CD4-positive, alpha-beta T cell (primary cell): ENCODE results near the gene NOXA1. TPM values are rescaled to one million over a fixed set of nuclear protein-coding genes. Genes with fewer than 3 reads are reported as not detected.

ENCODE experiments used
- ATAC-seq: fragments of 200-7000 bp; cut with Tn5 transposase; one replicate; pipeline ENCODE4 v1.10.0; 2022; ENCODE audit warnings: mild to moderate bottlenecking; ENCODE audit not compliant: poor library complexity
- CTCF ChIA-PET: fragments of 350-600 bp; sonication (Branson Sonifier 250); formaldehyde crosslinking; loops from one replicate; lab custom pipeline; 2021; ENCODE audit warnings: antibody characterized with exemption, inconsistent platforms; lab: Charles Lee
- POLR2A ChIA-PET: fragments of 350-600 bp; sonication (Branson Sonifier 250); formaldehyde crosslinking; loops from one replicate; lab custom pipeline; 2021; ENCODE audit warnings: antibody characterized with exemption, inconsistent platforms; lab: Charles Lee
- DNase-seq, 14 experiments: peaks; one replicate each; pipeline ENCODE4 v3.0.0-alpha.2; 2013 to 2020; ENCODE audit warnings: mixed read lengths in 2 of 14
- H3K27ac ChIP-seq, 2 donors: one replicate each; pipeline versions ENCODE4 v1.5.1 to v1.7.0; 2013; ENCODE audit warnings: low read length in 2 of 2, low read depth in 1 of 2, mild to moderate bottlenecking in 1 of 2
- H3K27me3 ChIP-seq, 2 experiments: 1 replicate in 1 of 2; 2 replicates in 1 of 2; pipeline versions ENCODE4 v1.6.1 to v1.7.0; 2013; ENCODE audit warnings: low read length in 2 of 2, control low read depth in 1 of 2, mild to moderate bottlenecking in 1 of 2, moderate library complexity in 1 of 2; ENCODE audit not compliant: insufficient read depth in 2 of 2, control insufficient read depth in 1 of 2
- H3K36me3 ChIP-seq: one replicate; pipeline ENCODE4 v1.6.1; 2013; ENCODE audit warnings: low read length, control low read depth; ENCODE audit not compliant: insufficient read depth
- H3K4me1 ChIP-seq: one replicate; pipeline ENCODE4 v1.6.1; 2013; ENCODE audit warnings: low read length, control low read depth; ENCODE audit not compliant: insufficient read depth
- H3K4me3 ChIP-seq: one replicate; pipeline ENCODE4 v1.5.1; 2013; ENCODE audit warnings: mild to moderate bottlenecking, low read length, moderate library complexity
- H3K9me3 ChIP-seq, 2 experiments: 1 replicate in 1 of 2; 2 replicates in 1 of 2; pipeline versions ENCODE4 v1.6.1 to v1.7.0; 2013; ENCODE audit warnings: low read length in 2 of 2, mild to moderate bottlenecking in 2 of 2, control low read depth in 1 of 2, moderate library complexity in 1 of 2; ENCODE audit not compliant: control insufficient read depth in 1 of 2, insufficient read depth in 1 of 2
- H3K27ac Mint-ChIP-seq: one replicate; pipeline ENCODE4 v1.8.0; 2020; ENCODE audit warnings: mixed read lengths
- H3K27me3 Mint-ChIP-seq: one replicate; pipeline ENCODE4 v1.8.0; 2021; ENCODE audit warnings: mixed read lengths
- H3K36me3 Mint-ChIP-seq: one replicate; pipeline ENCODE4 v1.8.0; 2021; ENCODE audit warnings: low read depth, mixed read lengths
- H3K4me1 Mint-ChIP-seq: one replicate; pipeline ENCODE4 v1.8.0; 2021; ENCODE audit warnings: low read depth, mixed read lengths
- H3K4me3 Mint-ChIP-seq: one replicate; pipeline ENCODE4 v1.8.0; 2020; ENCODE audit warnings: mild to moderate bottlenecking, mixed read lengths
- H3K9me3 Mint-ChIP-seq: one replicate; pipeline ENCODE4 v1.8.0; 2020; ENCODE audit warnings: mixed read lengths
- CTCF ChIP-seq: fragments of 200-600 bp; IDR thresholded peaks from one replicate; pipeline ENCODE4 v1.8.0; 2022; ENCODE audit warnings: antibody characterized with exemption, mild to moderate bottlenecking
- intact Hi-C, 2 experiments: fragments of 100-400 bp; cut with DNase I in 1 of 2; cut with micrococcal nuclease in 1 of 2; formaldehyde crosslinking; loops; one replicate each; pipeline versions ENCODE4 v1.15.1 to v1.9.0; 2023 to 2025; cut with DNase I, micrococcal nuclease
- polyA plus RNA-seq, 2 donors: library from polyadenylated mRNA; unstranded; fragments of 120-200 nt; gene quantifications; one replicate each; pipeline ENCODE4 v1.2.1, GENCODE V29; 2013
- total RNA-seq, 174 experiments: library from RNA in 2 of 174; stranded (reverse) in 2 of 174; gene quantifications; one replicate each; pipeline ENCODE4 v1.2.3 and lab custom pipeline; 2021 to 2026

NOXA1 gene
- 1 to 10 TPM; 6.7 to 7.7 TPM for total RNA-seq
- 3.8 TPM for polyA plus RNA-seq (2013, experiment 1 of 2)
- polyA plus RNA-seq (2013, experiment 2 of 2), result 2.8 TPM
- 0.48 to 24.1 (median 4.4) reads per million in 172 experiments for total RNA-seq (lab: John Stamatoyannopoulos, UW)

DNA sequence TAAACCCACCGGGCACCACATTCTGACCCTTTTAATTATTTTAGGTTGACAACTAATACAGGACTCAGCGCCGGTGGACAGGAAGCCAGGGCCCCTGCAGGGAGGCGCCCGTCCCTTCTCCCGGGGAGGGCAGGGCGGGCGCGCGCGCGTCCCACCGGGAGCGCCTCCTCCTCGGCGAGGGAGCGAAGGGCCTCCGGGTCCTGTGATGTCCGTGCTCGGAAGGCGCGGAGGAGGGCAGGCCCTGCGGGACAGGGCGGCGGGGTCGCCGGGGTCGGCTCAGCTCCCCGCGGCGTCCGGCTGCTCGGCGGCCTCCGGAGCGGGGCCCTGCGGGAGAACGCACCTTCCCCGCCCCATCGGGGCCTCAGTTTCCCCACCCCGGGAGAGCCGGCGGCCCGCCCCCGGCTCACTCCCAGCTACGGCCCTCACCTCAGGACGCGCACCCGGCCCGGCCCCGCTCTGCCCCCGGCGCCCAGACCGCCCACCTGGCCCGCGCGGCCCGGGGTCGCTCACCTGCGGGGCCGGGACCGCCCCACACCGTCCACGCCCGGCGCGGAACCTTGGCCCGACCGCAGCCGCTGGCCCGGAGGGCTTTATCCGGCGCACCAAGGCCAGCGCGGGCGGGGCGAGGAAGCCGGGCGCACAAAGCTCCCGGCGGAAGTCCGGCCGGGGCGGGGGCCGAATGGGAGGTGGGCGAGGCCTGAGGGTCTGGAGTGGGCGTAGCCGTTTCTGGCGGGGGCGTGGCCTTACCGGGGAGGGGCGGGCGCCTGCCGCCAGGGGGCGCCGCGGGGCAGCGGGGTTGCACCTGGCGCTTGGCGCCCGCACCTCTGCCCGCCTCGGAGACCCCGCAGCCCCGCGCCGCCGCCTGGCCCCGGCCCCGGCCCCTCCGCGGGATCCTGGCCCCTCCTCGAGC is at the start of gene NOXA1, which contains the start of gene EXD3:
NOXA1 (plus strand) TSS at position 790 of the 910 bp plus-strand sequence. CDS start 137 bp downstream, outside the sequence.
EXD3 (minus strand) TSS at position 559 of the 910 bp plus-strand sequence. CDS start 27,805 bp downstream, outside the sequence.
- no peaks in the 10 kb centered on the region for H3K27me3 ChIP-seq
- no peaks in the 10 kb centered on the region for H3K36me3 Mint-ChIP-seq
- no peaks in the 10 kb centered on the region for H3K9me3 Mint-ChIP-seq
- peak within 1 kb of the TSS; percentile 69 for H3K27ac Mint-ChIP-seq
- intact Hi-C loops, result loop anchor here (1.0 to 5.0 kb wide), 6 partner anchors 22 to 184 kb away; partner anchors contain the start of genes ARRDC1 (in 1 of the 2), DPH7 (in 1 of the 2), NELFB (in 1 of the 2) and NSMF (in 1 of the 2)
- H3K4me3 Mint-ChIP-seq, result peak within 1 kb of the TSS; percentile 91
- H3K27me3 Mint-ChIP-seq, result no peaks in the 10 kb centered on the region
- H3K27ac ChIP-seq, result no peak within 1 kb of the TSS
- H3K4me3 ChIP-seq, result peak within 1 kb of the TSS; percentile 65
- ChIA-PET CTCF (interaction anchor here (0.5 to 2.3 kb wide), 8 partner anchors 14 to 781 kb away, joined by 3 to 12 read pairs (median 3); partner anchors contain the start of genes MRPL41 and NSMF), POLR2A (interaction anchor here (0.6 to 2.9 kb wide), 19 partner anchors 9 to 336 kb away, joined by 3 to 18 read pairs (median 5); partner anchors contain the start of genes MAN1B1, MRPL41, NELFB and NRARP)
- H3K9me3 ChIP-seq, result no peaks in the 10 kb centered on the region
- ATAC-seq (peak; percentile 89), DNase-seq (peak; percentile 91 to 97 (median 94))
- no peak for TF ChIP-seq CTCF
- H3K36me3 ChIP-seq, result no peaks in the 10 kb centered on the region
- peaks cover 19% of the 10 kb centered on the region for H3K4me1 ChIP-seq
- H3K4me1 Mint-ChIP-seq, result peaks cover 18% of the 10 kb centered on the region

DNA sequence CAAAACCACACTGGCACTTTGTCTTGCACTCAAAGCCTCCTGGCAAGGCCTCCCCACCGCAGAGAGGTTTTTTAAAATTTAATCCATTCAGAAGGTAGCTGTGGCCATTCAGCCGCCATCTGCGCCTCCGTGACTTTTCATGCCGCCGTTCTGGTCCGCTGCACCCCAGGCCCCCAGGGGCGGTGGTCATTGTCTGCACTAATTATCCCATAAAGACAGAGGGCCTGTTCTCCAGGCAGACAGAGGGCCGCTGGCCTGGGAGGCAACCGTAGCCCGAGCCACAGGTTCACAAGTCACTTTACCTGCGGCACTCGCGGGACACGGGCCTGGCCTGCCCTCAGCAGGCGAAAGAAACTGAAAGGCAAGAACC is 49.6 kb upstream of the NOXA1 start:
- Mint-ChIP-seq H3K9me3 (no peaks in the 10 kb centered on the region), H3K4me3 (no peak overlapping the region), H3K36me3 (no peaks in the 10 kb centered on the region), H3K27ac (no peak overlapping the region), H3K4me1 (no peaks in the 10 kb centered on the region), H3K27me3 (no peaks in the 10 kb centered on the region)
- TF ChIP-seq CTCF, result no peak
- no peaks in the 10 kb centered on the region for H3K27me3 ChIP-seq
- CTCF ChIA-PET, result no interaction called here
- no peak overlapping the region for H3K4me3 ChIP-seq
- H3K36me3 ChIP-seq, result peaks cover 3% of the 10 kb centered on the region
- no peaks in the 10 kb centered on the region for H3K4me1 ChIP-seq
- no peak for DNase-seq
- POLR2A ChIA-PET, result no interaction called here
- no peak overlapping the region for H3K27ac ChIP-seq
- intact Hi-C loops, result no loop called here
- peaks cover 0 to 8% of the 10 kb centered on the region in 2 experiments for H3K9me3 ChIP-seq
- ATAC-seq, result no peak

DNA sequence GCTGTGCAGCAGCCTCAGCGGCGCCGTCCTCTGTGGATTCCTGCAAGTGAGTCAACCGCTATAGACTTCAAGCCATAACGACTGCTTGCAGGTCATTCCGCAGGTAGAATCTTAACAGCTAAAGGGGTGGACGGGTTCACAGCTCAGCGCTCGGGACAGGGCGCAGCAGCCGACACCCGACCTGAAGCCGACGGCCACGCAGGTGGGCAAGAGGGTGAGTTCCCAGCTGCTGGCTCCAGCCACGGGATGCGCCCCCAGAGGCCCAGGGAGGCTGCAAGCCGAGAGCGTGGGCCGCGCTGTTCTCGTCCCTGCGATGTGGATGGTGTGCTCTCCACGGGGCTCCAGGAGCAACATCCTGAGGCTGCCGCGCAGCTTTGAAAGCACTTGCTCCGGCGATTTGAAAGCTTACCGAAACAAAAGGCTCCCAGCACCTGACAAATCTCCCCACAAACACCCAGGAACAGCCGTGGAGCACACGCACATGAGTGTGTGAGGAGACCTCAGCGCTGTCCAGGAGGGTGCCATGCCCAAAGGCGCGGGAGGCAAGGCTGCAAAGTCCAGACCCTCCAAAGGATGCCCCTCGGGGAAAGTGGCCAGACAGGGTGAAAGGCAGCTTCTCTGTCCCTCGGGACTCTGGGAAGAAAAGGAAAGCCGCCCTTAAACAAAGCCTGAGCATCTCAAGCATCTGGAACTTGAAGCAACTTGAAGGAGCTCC is 48.9 kb upstream of the NOXA1 start:
- no peak for ATAC-seq
- H3K4me1 ChIP-seq, result no peaks in the 10 kb centered on the region
- peaks cover 0 to 8% of the 10 kb centered on the region in 2 experiments for H3K9me3 ChIP-seq
- H3K36me3 ChIP-seq, result peaks cover 3% of the 10 kb centered on the region
- no peak overlapping the region for H3K4me3 ChIP-seq
- ChIA-PET POLR2A (no interaction called here), CTCF (no interaction called here)
- H3K27me3 ChIP-seq, result no peaks in the 10 kb centered on the region
- no peak for DNase-seq
- H3K27ac ChIP-seq, result no peak overlapping the region
- TF ChIP-seq CTCF, result no peak
- no peaks in the 10 kb centered on the region for H3K27me3 Mint-ChIP-seq
- no peaks in the 10 kb centered on the region for H3K4me1 Mint-ChIP-seq
- H3K27ac Mint-ChIP-seq, result no peak overlapping the region
- no peak overlapping the region for H3K4me3 Mint-ChIP-seq
- intact Hi-C loops, result no loop called here
- H3K9me3 Mint-ChIP-seq, result no peaks in the 10 kb centered on the region
- no peaks in the 10 kb centered on the region for H3K36me3 Mint-ChIP-seq
